B cell (primary cell): Measurements from ENCODE around the gene CD2. TPM values are rescaled to one million over a fixed set of nuclear protein-coding genes. Genes with fewer than 3 reads are reported as not detected.

Experiments used
- ATAC-seq: fragments of 200-7000 bp; cut with Tn5 transposase; one replicate; pipeline ENCODE4 v1.10.0; 2021; ENCODE audit warnings: low read depth, mild to moderate bottlenecking, moderate number of reproducible peaks, moderate library complexity
- CTCF ChIA-PET: fragments of 350-600 bp; sonication (Branson Sonifier 250); formaldehyde crosslinking; loops from one replicate; lab custom pipeline; 2021; ENCODE audit warnings: antibody characterized with exemption, inconsistent platforms; lab: Charles Lee
- POLR2A ChIA-PET: fragments of 350-600 bp; sonication (Branson Sonifier 250); formaldehyde crosslinking; loops from one replicate; lab custom pipeline; 2021; ENCODE audit warnings: antibody characterized with exemption; lab: Charles Lee
- DNase-seq: peaks from one replicate; pipeline ENCODE4 v3.0.0; 2013
- H2AFZ ChIP-seq: 2 replicates; pipeline ENCODE4 v1.6.1; 2012; ENCODE audit warnings: mild to moderate bottlenecking, low read depth, low read length; ENCODE audit not compliant: insufficient read depth, poor library complexity, severe bottlenecking
- H3K27ac ChIP-seq, 2 donors: 1 replicate in 1 of 2; 2 replicates in 1 of 2; pipeline ENCODE4 v1.5.1; 2012 to 2013; ENCODE audit warnings: low read length in 2 of 2, mild to moderate bottlenecking in 2 of 2, moderate library complexity in 1 of 2
- H3K27me3 ChIP-seq, 4 experiments: fragments of 200-600 bp in 1 of 4; sonication (generic) in 1 of 4; replicated peaks in 1 of 4; 1 replicate in 2 of 4; 2 replicates in 2 of 4; pipeline versions ENCODE4 v1.6.1 to v1.7.0; 2013 to 2016; ENCODE audit warnings: low read length in 3 of 4, mild to moderate bottlenecking in 2 of 4, mixed read lengths in 1 of 4, moderate library complexity in 1 of 4; ENCODE audit not compliant: insufficient read depth in 4 of 4, control insufficient read depth in 3 of 4; ENCODE audit errors: control extremely low read depth in 1 of 4
- H3K36me3 ChIP-seq, 2 experiments: replicated peaks in 1 of 2; 1 replicate in 1 of 2; 2 replicates in 1 of 2; pipeline versions ENCODE4 v1.6.1 to v1.7.1; 2013; ENCODE audit warnings: low read length in 1 of 2; ENCODE audit not compliant: insufficient read depth in 2 of 2, control insufficient read depth in 1 of 2; ENCODE audit errors: control extremely low read depth in 1 of 2, extremely low read depth in 1 of 2
- H3K4me1 ChIP-seq, 2 donors: fragments of 200-600 bp in 1 of 2; sonication (generic) in 1 of 2; 1 replicate in 1 of 2; 2 replicates in 1 of 2; pipeline versions ENCODE4 v1.5.1 to v1.6.1; 2013 to 2017; ENCODE audit warnings: low read length in 2 of 2; ENCODE audit not compliant: control insufficient read depth in 2 of 2, insufficient read depth in 2 of 2
- H3K4me2 ChIP-seq: replicated peaks from 2 replicates; pipeline ENCODE3; 2012; ENCODE audit warnings: mild to moderate bottlenecking, low read depth, low read length; ENCODE audit not compliant: poor library complexity, severe bottlenecking
- H3K4me3 ChIP-seq, 5 experiments: fragments of 200-600 bp in 1 of 5; sonication (generic) in 1 of 5; 1 replicate in 3 of 5; 2 replicates in 2 of 5; pipeline versions ENCODE4 v1.5.1 to v1.7.0; 2011 to 2016; ENCODE audit warnings: low read length in 4 of 5, mild to moderate bottlenecking in 4 of 5, low read depth in 2 of 5, control low read depth in 1 of 5, moderate library complexity in 1 of 5; ENCODE audit not compliant: insufficient read depth in 1 of 5; ENCODE audit errors: control extremely low read depth in 1 of 5, extremely low read depth in 1 of 5
- H3K79me2 ChIP-seq: fragments of 200-600 bp; sonication (generic); one replicate; pipeline ENCODE4 v1.6.0; 2016; ENCODE audit warnings: low read length; ENCODE audit not compliant: control insufficient read depth, insufficient read depth
- H3K9ac ChIP-seq: fragments of 200-600 bp; sonication (generic); 2 replicates; pipeline ENCODE4 v1.6.1; 2017; ENCODE audit warnings: mild to moderate bottlenecking, low read length, moderate library complexity
- H3K9me3 ChIP-seq, 3 donors: one replicate each; pipeline versions ENCODE4 v1.6.1 to v1.7.1; 2013; ENCODE audit warnings: low read length in 2 of 3; ENCODE audit not compliant: control insufficient read depth in 2 of 3, insufficient read depth in 1 of 3; ENCODE audit errors: control extremely low read depth in 1 of 3
- H4K20me1 ChIP-seq: 2 replicates; pipeline ENCODE4 v1.6.0; 2012; ENCODE audit warnings: mild to moderate bottlenecking, low read length; ENCODE audit not compliant: insufficient read depth, control insufficient read depth, poor library complexity, severe bottlenecking
- H3K27ac Mint-ChIP-seq: one replicate; pipeline ENCODE4 v1.8.0; 2021; ENCODE audit warnings: mixed read lengths
- H3K27me3 Mint-ChIP-seq: one replicate; pipeline ENCODE4 v1.8.0; 2021; ENCODE audit warnings: mixed read lengths
- H3K4me1 Mint-ChIP-seq: one replicate; pipeline ENCODE4 v1.8.0; 2021; ENCODE audit warnings: mixed read lengths
- H3K4me3 Mint-ChIP-seq: one replicate; pipeline ENCODE4 v1.8.0; 2021; ENCODE audit warnings: mixed read lengths
- H3K9me3 Mint-ChIP-seq: one replicate; pipeline ENCODE4 v1.8.0; 2022; ENCODE audit warnings: mixed read lengths; ENCODE audit not compliant: insufficient read depth
- CTCF ChIP-seq: fragments of 200-600 bp; IDR thresholded peaks from one replicate; pipeline ENCODE4 v1.8.0; 2022; ENCODE audit warnings: antibody characterized with exemption, mild to moderate bottlenecking
- EZH2 ChIP-seq: IDR thresholded peaks from 2 replicates; pipeline ENCODE4 v1.6.1; 2012; ENCODE audit warnings: borderline replicate concordance, low read depth, mild to moderate bottlenecking, moderate library complexity, low read length; ENCODE audit not compliant: insufficient read depth, poor library complexity, severe bottlenecking
- WGBS: methylation state at CpG from one replicate; pipeline ENCODE4 v1.1.5; 2013; ENCODE audit warnings: missing lambda C conversion rate; ENCODE audit not compliant: insufficient coverage; 5-methylcytosine and 5-hydroxymethylcytosine counted together
- intact Hi-C: fragments of 100-400 bp; cut with micrococcal nuclease; formaldehyde crosslinking; loops from one replicate; pipeline ENCODE4 v1.10.0; 2022
- polyA plus RNA-seq: library from polyadenylated mRNA; depleted of rRNA; stranded (reverse); fragments of >200 nt; gene quantifications from 2 replicates; pipeline ENCODE4 v1.2.3, GENCODE V29; 2012
- total RNA-seq, 2 donors: library from RNA; stranded (reverse); fragments of 120-200 nt in 1 of 2; gene quantifications; 1 replicate in 1 of 2; 2 replicates in 1 of 2; pipeline versions ENCODE4 v1.2.3 to v1.2.4, GENCODE V29; 2013 to 2022

Gene CD2
- total and polyA plus RNA-seq, 2 donors (not counting 1 experiment from before 2014, with no cell fraction given) = 0.52 to 0.74 TPM

- H3K9me3 ChIP-seq = peaks cover 0 to 33% (median 24%) of the 10 kb centered on the region in 3 donors
- intact Hi-C loops = no loop called here
- no peaks in the 10 kb centered on the region for H3K27me3 ChIP-seq
- H3K4me2 ChIP-seq = no peak overlapping the region
- H4K20me1 ChIP-seq = no peaks in the 10 kb centered on the region
- H3K4me3 ChIP-seq = no peak overlapping the region
- ATAC-seq (no peak), DNase-seq (no peak)
- CTCF ChIA-PET = no interaction called here
- no peaks in the 10 kb centered on the region for H3K36me3 ChIP-seq
- H3K4me1 ChIP-seq = peaks cover 20 to 24% of the 10 kb centered on the region in 2 donors
- 14% methylated on average over 1 of the region's 2 CpGs for WGBS
- H3K9ac ChIP-seq = no peak overlapping the region
- H2AFZ ChIP-seq = no peak overlapping the region
- no peak overlapping the region for H3K27ac Mint-ChIP-seq
- no peak overlapping the region for H3K27ac ChIP-seq
- peaks cover 30% of the 10 kb centered on the region for H3K4me1 Mint-ChIP-seq
- H3K4me3 Mint-ChIP-seq = no peak overlapping the region
- no peaks in the 10 kb centered on the region for H3K79me2 ChIP-seq
- peaks cover 13% of the 10 kb centered on the region for H3K9me3 Mint-ChIP-seq
- no peaks in the 10 kb centered on the region for H3K27me3 Mint-ChIP-seq
- TF ChIP-seq CTCF (no peak), EZH2 (no peak)
- POLR2A ChIA-PET = no interaction called here
These were observed 13.5 kb upstream of the CD2 start for GRCh38 chr1:116740746-116741145.

- H4K20me1 ChIP-seq = no peaks in the 10 kb centered on the region
- peaks cover 20 to 24% of the 10 kb centered on the region in 2 donors for H3K4me1 ChIP-seq
- H3K27me3 ChIP-seq = no peaks in the 10 kb centered on the region
- 97% methylated on average over 42 of the region's 42 CpGs for WGBS
- H3K4me3 Mint-ChIP-seq = no peak overlapping the region
- ChIA-PET POLR2A (no interaction called here), CTCF (no interaction called here)
- intact Hi-C loops = no loop called here
- peaks cover 18% of the 10 kb centered on the region for H3K9me3 Mint-ChIP-seq
- H3K9me3 ChIP-seq = peaks cover 0 to 33% (median 27%) of the 10 kb centered on the region in 3 donors
- H3K4me3 ChIP-seq = no peak overlapping the region
- H3K4me1 Mint-ChIP-seq = peaks cover 30% of the 10 kb centered on the region
- no peak overlapping the region for H3K9ac ChIP-seq
- H3K36me3 ChIP-seq = no peaks in the 10 kb centered on the region
- H3K79me2 ChIP-seq = no peaks in the 10 kb centered on the region
- H3K27me3 Mint-ChIP-seq = no peaks in the 10 kb centered on the region
- ATAC-seq (no peak), DNase-seq (no peak)
- H3K27ac ChIP-seq = no peak overlapping the region
- no peak overlapping the region for H2AFZ ChIP-seq
- no peak overlapping the region for H3K27ac Mint-ChIP-seq
- TF ChIP-seq CTCF (no peak), EZH2 (no peak)
- H3K4me2 ChIP-seq = no peak overlapping the region
These were observed 12.2 kb upstream of the CD2 start for GRCh38 chr1:116741836-116742565.
